Effector memory CD4-positive, alpha-beta T cell (primary cell): ENCODE data around the gene LMBR1L.

ENCODE experiments used
- DNase-seq, 3 donors: peaks; one replicate each; pipeline ENCODE4 v3.0.0-alpha.2; 2020
- H3K27ac ChIP-seq: 2 replicates; pipeline ENCODE4 v1.7.0; 2013; ENCODE audit warnings: mild to moderate bottlenecking, low read length, moderate library complexity; ENCODE audit not compliant: insufficient read depth, poor library complexity, severe bottlenecking
- H3K27me3 ChIP-seq: replicated peaks from 2 replicates; pipeline ENCODE4 v1.7.0; 2013; ENCODE audit warnings: mild to moderate bottlenecking, low read length; ENCODE audit not compliant: insufficient read depth, control insufficient read depth, poor library complexity, severe bottlenecking
- H3K36me3 ChIP-seq: 2 replicates; pipeline ENCODE4 v1.7.0; 2013; ENCODE audit warnings: mild to moderate bottlenecking, low read length, moderate library complexity; ENCODE audit not compliant: control insufficient read depth, insufficient read depth
- H3K4me1 ChIP-seq: 2 replicates; pipeline ENCODE4 v1.7.0; 2013; ENCODE audit warnings: low read length, mild to moderate bottlenecking; ENCODE audit not compliant: control insufficient read depth, insufficient read depth, poor library complexity, severe bottlenecking
- H3K4me3 ChIP-seq: 2 replicates; pipeline ENCODE4 v1.7.0; 2013; ENCODE audit warnings: low read length, low read depth, mild to moderate bottlenecking; ENCODE audit not compliant: insufficient read depth, poor library complexity, severe bottlenecking
- H3K9me3 ChIP-seq: 2 replicates; pipeline ENCODE4 v1.7.0; 2013; ENCODE audit warnings: mild to moderate bottlenecking, low read length, moderate library complexity; ENCODE audit not compliant: control insufficient read depth

The LMBR1L gene

GRCh38 chr12:49054524-49054923, 56.1 kb downstream of the LMBR1L start:
- H3K4me1 ChIP-seq: peaks cover 45% of the 10 kb centered on the region
- no peak overlapping the region for H3K27ac ChIP-seq
- H3K36me3 ChIP-seq: peaks cover 55% of the 10 kb centered on the region

DNA sequence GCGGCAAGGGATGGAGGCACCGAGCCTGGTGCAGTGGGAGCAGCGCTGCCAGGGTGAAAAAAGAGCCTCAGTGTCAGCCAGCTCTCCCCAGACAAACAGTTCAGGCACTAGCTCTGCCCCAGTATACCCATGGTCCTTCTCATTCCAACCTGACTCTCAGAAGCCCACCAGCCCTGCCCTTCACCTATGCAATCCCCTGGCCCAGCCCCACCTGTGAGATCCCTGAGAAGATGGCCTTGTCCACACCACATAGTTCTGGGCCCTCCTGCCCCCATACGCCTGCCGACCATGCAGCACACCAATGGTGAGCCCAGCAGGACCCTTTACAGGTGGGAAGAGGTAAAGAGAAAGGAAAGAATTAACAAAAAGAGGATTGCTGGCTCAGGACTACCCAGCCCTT, 56.6 kb downstream of the LMBR1L start:
- no peak overlapping the region for H3K4me3 ChIP-seq
- no peak overlapping the region for H3K27ac ChIP-seq
- H3K27me3 ChIP-seq: no peaks in the 10 kb centered on the region
- no peaks in the 10 kb centered on the region for H3K9me3 ChIP-seq
- H3K36me3 ChIP-seq: peaks cover 59% of the 10 kb centered on the region
- peaks cover 45% of the 10 kb centered on the region for H3K4me1 ChIP-seq
- no peak for DNase-seq

More at GRCh38 chr12:49054524-49054923, 56.1 kb downstream of the LMBR1L start:
- no peaks in the 10 kb centered on the region for H3K9me3 ChIP-seq
- DNase-seq: no peak
- no peaks in the 10 kb centered on the region for H3K27me3 ChIP-seq
- no peak overlapping the region for H3K4me3 ChIP-seq

- no peak overlapping the region for H3K4me3 ChIP-seq
- no peak overlapping the region for H3K27ac ChIP-seq
- H3K4me1 ChIP-seq: peaks cover 30% of the 10 kb centered on the region
- H3K9me3 ChIP-seq: no peaks in the 10 kb centered on the region
- peaks cover 74% of the 10 kb centered on the region for H3K36me3 ChIP-seq
- no peak for DNase-seq
- H3K27me3 ChIP-seq: no peaks in the 10 kb centered on the region
These were observed 58.0 kb downstream of the LMBR1L start for GRCh38 chr12:49052451-49053208.

- Histone ChIP-seq H3K4me3 (no peak overlapping the region), H3K36me3 (peaks cover 80% of the 10 kb centered on the region), H3K9me3 (no peaks in the 10 kb centered on the region), H3K27me3 (no peaks in the 10 kb centered on the region), H3K4me1 (peaks cover 23% of the 10 kb centered on the region), H3K27ac (no peak overlapping the region)
- no peak for DNase-seq
These were observed 58.7 kb downstream of the LMBR1L start for GRCh38 chr12:49051777-49052438.

DNA sequence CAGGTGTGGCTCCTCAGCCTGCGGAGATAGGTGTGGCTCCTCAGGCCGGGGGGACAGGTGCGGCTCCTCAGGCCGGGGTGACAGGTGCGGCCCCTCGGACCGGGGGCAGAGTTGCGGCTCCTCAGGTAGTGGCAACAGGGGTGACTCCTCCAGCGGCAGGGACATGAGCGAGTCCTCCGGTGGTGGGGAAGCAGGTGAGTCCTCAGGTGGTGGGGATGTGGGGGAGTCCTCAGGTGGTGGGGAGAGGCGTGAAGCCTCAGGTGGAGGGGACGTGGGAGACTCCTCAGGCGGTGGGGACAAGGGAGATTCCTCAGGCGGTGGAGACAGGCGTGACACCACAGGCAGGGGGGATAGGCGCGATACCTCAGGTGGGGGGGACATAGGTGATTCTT, 59.3 kb downstream of the LMBR1L start:
- Histone ChIP-seq H3K4me3 (no peak overlapping the region), H3K4me1 (peaks cover 18% of the 10 kb centered on the region), H3K36me3 (peaks cover 85% of the 10 kb centered on the region), H3K27ac (no peak overlapping the region), H3K27me3 (no peaks in the 10 kb centered on the region), H3K9me3 (no peaks in the 10 kb centered on the region)
- no peak for DNase-seq

- Histone ChIP-seq H3K4me3 (no peak overlapping the region), H3K4me1 (peaks cover 11% of the 10 kb centered on the region), H3K27me3 (no peaks in the 10 kb centered on the region), H3K9me3 (no peaks in the 10 kb centered on the region), H3K27ac (no peak overlapping the region), H3K36me3 (peaks cover 92% of the 10 kb centered on the region)
- no peak for DNase-seq
These were observed 59.9 kb downstream of the LMBR1L start for GRCh38 chr12:49050507-49051372.

GRCh38 chr12:49049566-49050224, 61.0 kb downstream of the LMBR1L start:
- H3K4me3 ChIP-seq: no peak overlapping the region
- H3K4me1 ChIP-seq: peaks cover 1% of the 10 kb centered on the region
- no peak for DNase-seq
- no peaks in the 10 kb centered on the region for H3K27me3 ChIP-seq
- H3K27ac ChIP-seq: no peak overlapping the region
- peaks cover 98% of the 10 kb centered on the region for H3K36me3 ChIP-seq
- no peaks in the 10 kb centered on the region for H3K9me3 ChIP-seq

- Histone ChIP-seq H3K4me1 (peaks cover 2% of the 10 kb centered on the region), H3K4me3 (no peak overlapping the region), H3K36me3 (peaks cover 98% of the 10 kb centered on the region), H3K27me3 (no peaks in the 10 kb centered on the region), H3K27ac (no peak overlapping the region), H3K9me3 (no peaks in the 10 kb centered on the region)
- no peak for DNase-seq
These were observed 61.7 kb downstream of the LMBR1L start for GRCh38 chr12:49048953-49049352.
